Spinal cord (tissue), 10 donors: ENCODE results near the gene THSD4. TPM values are rescaled to one million over a fixed set of nuclear protein-coding genes. Genes with fewer than 3 reads are reported as not detected.

Experiments
- DNase-seq, 6 donors: peaks; one replicate each; pipeline versions ENCODE4 v3.0.0 to v3.0.0-alpha.2; 2013 to 2015; ENCODE audit warnings: low spot score in 6 of 6, low read depth in 4 of 6
- H3K27ac ChIP-seq: one replicate; pipeline ENCODE4 v1.5.1; 2013; ENCODE audit warnings: low read depth, low read length, control low read depth
- H3K27me3 ChIP-seq: one replicate; pipeline ENCODE4 v1.6.1; 2013; ENCODE audit warnings: low read length; ENCODE audit not compliant: control insufficient read depth, insufficient read depth
- H3K36me3 ChIP-seq: one replicate; pipeline ENCODE4 v1.6.1; 2013; ENCODE audit warnings: low read length; ENCODE audit not compliant: control insufficient read depth, insufficient read depth
- H3K4me1 ChIP-seq: one replicate; pipeline ENCODE4 v1.6.1; 2013; ENCODE audit warnings: low read length; ENCODE audit not compliant: control insufficient read depth, insufficient read depth
- H3K4me3 ChIP-seq: one replicate; pipeline ENCODE4 v1.5.1; 2013; ENCODE audit warnings: low read depth, low read length, control low read depth
- H3K9me3 ChIP-seq: one replicate; pipeline ENCODE4 v1.6.1; 2013; ENCODE audit warnings: low read length; ENCODE audit not compliant: control insufficient read depth, insufficient read depth
- WGBS: methylation state at CpG from one replicate; pipeline ENCODE4 v1.1.5; 2013; ENCODE audit warnings: missing lambda C conversion rate; ENCODE audit not compliant: insufficient coverage; 5-methylcytosine and 5-hydroxymethylcytosine counted together
- polyA plus RNA-seq, 2 donors: library from polyadenylated mRNA; unstranded; fragments of 120-200 nt; gene quantifications; one replicate each; pipeline ENCODE4 v1.2.1, GENCODE V29; 2013; ENCODE audit not compliant: insufficient read length in 2 of 2
- total RNA-seq, 2 donors: library from RNA; depleted of rRNA in 1 of 2; stranded (reverse); fragments of 120-200 nt in 1 of 2; fragments of >200 nt in 1 of 2; gene quantifications; one replicate each; pipeline versions ENCODE4 v1.2.3 to v1.2.4, GENCODE V29; 2013 to 2014
- donor health status: healthy.

The THSD4 gene
- total and polyA plus RNA-seq, 4 donors: 18.2 to 127 (median 63.2) TPM

- Histone ChIP-seq H3K4me1 (peaks cover 22% of the 10 kb centered on the region), H3K4me3 (no peak overlapping the region), H3K9me3 (no peaks in the 10 kb centered on the region), H3K36me3 (no peaks in the 10 kb centered on the region), H3K27ac (peak overlapping the region; percentile 50), H3K27me3 (no peaks in the 10 kb centered on the region)
- peak in 2 of 6 donors; percentile 18 to 35 for DNase-seq
- WGBS: 61% methylated on average over 6 of the region's 11 CpGs
These were observed 513.9 kb downstream of the THSD4 start for GRCh38 chr15:71628988-71629770.

GRCh38 chr15:71629781-71630474 lies 514.7 kb downstream of the THSD4 start:
- peak in 3 of 6 donors; percentile 25 to 72 (median 60) for DNase-seq
- Histone ChIP-seq H3K4me3 (no peak overlapping the region), H3K27me3 (no peaks in the 10 kb centered on the region), H3K9me3 (no peaks in the 10 kb centered on the region), H3K4me1 (peaks cover 22% of the 10 kb centered on the region), H3K36me3 (no peaks in the 10 kb centered on the region), H3K27ac (peak overlapping the region; percentile 50)
- WGBS: 38% methylated on average over 4 of the region's 9 CpGs

GRCh38 chr15:71630475-71630809 lies 515.2 kb downstream of the THSD4 start:
- DNase-seq: peak in 2 of 6 donors; percentile 30 to 51
- no peaks in the 10 kb centered on the region for H3K27me3 ChIP-seq
- no peaks in the 10 kb centered on the region for H3K9me3 ChIP-seq
- no peaks in the 10 kb centered on the region for H3K36me3 ChIP-seq
- no peak overlapping the region for H3K4me3 ChIP-seq
- 25% methylated on average over 2 of the region's 2 CpGs for WGBS
- peaks cover 22% of the 10 kb centered on the region for H3K4me1 ChIP-seq
- H3K27ac ChIP-seq: peak overlapping the region; percentile 49

GRCh38 chr15:71632576-71633195 lies 517.4 kb downstream of the THSD4 start:
- 40% methylated on average over 1 of the region's 3 CpGs for WGBS

GRCh38 chr15:71634820-71635560 lies 519.7 kb downstream of the THSD4 start:
- no peak overlapping the region for H3K4me3 ChIP-seq
- H3K27me3 ChIP-seq: no peaks in the 10 kb centered on the region
- WGBS: 36% methylated on average over 3 of the region's 6 CpGs
- DNase-seq: peak in 2 of 6 donors; percentile 23 to 55
- no peaks in the 10 kb centered on the region for H3K36me3 ChIP-seq
- peaks cover 8% of the 10 kb centered on the region for H3K4me1 ChIP-seq
- no peak overlapping the region for H3K27ac ChIP-seq
- H3K9me3 ChIP-seq: no peaks in the 10 kb centered on the region

More at GRCh38 chr15:71632576-71633195, 517.4 kb downstream of the THSD4 start:
- no peaks in the 10 kb centered on the region for H3K9me3 ChIP-seq
- no peak overlapping the region for H3K27ac ChIP-seq
- H3K4me3 ChIP-seq: no peak overlapping the region
- no peak for DNase-seq
- peaks cover 22% of the 10 kb centered on the region for H3K4me1 ChIP-seq
- no peaks in the 10 kb centered on the region for H3K36me3 ChIP-seq
- H3K27me3 ChIP-seq: no peaks in the 10 kb centered on the region

- Histone ChIP-seq H3K27ac (no peak overlapping the region), H3K9me3 (no peaks in the 10 kb centered on the region), H3K4me3 (no peak overlapping the region), H3K4me1 (peaks cover 3% of the 10 kb centered on the region), H3K36me3 (no peaks in the 10 kb centered on the region), H3K27me3 (no peaks in the 10 kb centered on the region)
- DNase-seq: no peak
- no CpG with 5 or more reads among the region's 2 CpGs for WGBS
These were observed 520.5 kb downstream of the THSD4 start for GRCh38 chr15:71635735-71636134.

- no peak overlapping the region for H3K4me3 ChIP-seq
- no peaks in the 10 kb centered on the region for H3K4me1 ChIP-seq
- no peaks in the 10 kb centered on the region for H3K9me3 ChIP-seq
- H3K27ac ChIP-seq: no peak overlapping the region
- no peak for DNase-seq
- no peaks in the 10 kb centered on the region for H3K27me3 ChIP-seq
- H3K36me3 ChIP-seq: no peaks in the 10 kb centered on the region
- 80% methylated on average over 1 of the region's 1 CpG for WGBS
These were observed 523.6 kb downstream of the THSD4 start for GRCh38 chr15:71638876-71639275.

GRCh38 chr15:71639471-71639870 lies 524.2 kb downstream of the THSD4 start:
- Histone ChIP-seq H3K27ac (no peak overlapping the region), H3K4me3 (no peak overlapping the region), H3K4me1 (no peaks in the 10 kb centered on the region), H3K36me3 (no peaks in the 10 kb centered on the region), H3K27me3 (no peaks in the 10 kb centered on the region), H3K9me3 (no peaks in the 10 kb centered on the region)
- no CpG with 5 or more reads among the region's 1 CpG for WGBS
- DNase-seq: no peak

GRCh38 chr15:71643918-71644317 lies 528.6 kb downstream of the THSD4 start:
- Histone ChIP-seq H3K4me1 (no peaks in the 10 kb centered on the region), H3K4me3 (no peak overlapping the region), H3K36me3 (no peaks in the 10 kb centered on the region), H3K27ac (no peak overlapping the region), H3K9me3 (peaks cover 1% of the 10 kb centered on the region), H3K27me3 (no peaks in the 10 kb centered on the region)
- no CpG with 5 or more reads among the region's 2 CpGs for WGBS
- peak in 1 of 6 donors; percentile 11 for DNase-seq
